Adipose tissue (tissue), 3 donors: Measurements from ENCODE around the gene TNFRSF6B. TPM values are rescaled to one million over a fixed set of nuclear protein-coding genes. Genes with fewer than 3 reads are reported as not detected.
"Not testable (repeated sequence)": the region's sequence is repeated elsewhere in the genome, so short reads cannot be mapped to it uniquely, and the experiment has no call there.

ENCODE experiments used
- H3K27ac ChIP-seq: one replicate; pipeline ENCODE4 v1.5.1; 2013; ENCODE audit warnings: low read depth, low read length
- WGBS, 3 donors: extraction: QIAGEN DNeasy Blood & Tissue Kit; methylation state at CpG; one replicate each; pipeline ENCODE4 v1.1.7; 2013; 5-methylcytosine and 5-hydroxymethylcytosine counted together
- polyA plus RNA-seq, 3 donors: library from polyadenylated mRNA; stranded (reverse); fragments of 200-250 nt; gene quantifications; one replicate each; pipeline ENCODE4 v1.2.3, GENCODE V29; 2013
- donor health status: healthy with polysubstance abuse.
- donor health status: Bipolar disorder and iron deficiency.
- donor health status: healthy.

The TNFRSF6B gene
- polyA plus RNA-seq, 3 donors: 7.4 to 92.8 (median 9.3) TPM

DNA sequence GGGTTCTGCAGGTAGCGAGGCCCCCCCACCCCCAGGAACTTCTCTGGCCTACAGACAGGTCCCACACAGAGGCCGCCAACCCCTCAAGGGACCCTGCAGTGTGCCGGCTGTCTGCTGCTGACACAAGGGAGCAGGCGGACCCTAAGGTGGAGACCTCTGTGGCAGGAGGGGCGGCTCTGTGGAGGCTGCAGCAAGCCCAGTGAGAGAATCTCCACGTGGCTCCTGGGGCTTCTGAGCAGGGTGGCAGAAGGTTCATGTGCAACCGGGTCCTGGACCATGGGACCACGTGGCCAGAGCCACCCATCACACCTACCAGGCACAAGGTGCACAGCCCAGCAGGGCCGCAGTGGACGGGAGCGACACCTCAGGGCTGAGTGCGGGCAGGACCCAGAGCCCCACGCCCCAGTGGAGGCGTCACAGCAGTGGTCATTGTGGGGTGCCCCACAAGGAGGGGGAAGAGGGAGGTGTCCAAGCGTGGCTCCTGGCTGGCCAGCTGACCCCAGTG lies 7.1 kb downstream of the TNFRSF6B start:
- WGBS, 3 donors: 84 to 90% (median 88%) methylated on average over 15 of the region's 15 CpGs
- H3K27ac ChIP-seq: no peak overlapping the region

DNA sequence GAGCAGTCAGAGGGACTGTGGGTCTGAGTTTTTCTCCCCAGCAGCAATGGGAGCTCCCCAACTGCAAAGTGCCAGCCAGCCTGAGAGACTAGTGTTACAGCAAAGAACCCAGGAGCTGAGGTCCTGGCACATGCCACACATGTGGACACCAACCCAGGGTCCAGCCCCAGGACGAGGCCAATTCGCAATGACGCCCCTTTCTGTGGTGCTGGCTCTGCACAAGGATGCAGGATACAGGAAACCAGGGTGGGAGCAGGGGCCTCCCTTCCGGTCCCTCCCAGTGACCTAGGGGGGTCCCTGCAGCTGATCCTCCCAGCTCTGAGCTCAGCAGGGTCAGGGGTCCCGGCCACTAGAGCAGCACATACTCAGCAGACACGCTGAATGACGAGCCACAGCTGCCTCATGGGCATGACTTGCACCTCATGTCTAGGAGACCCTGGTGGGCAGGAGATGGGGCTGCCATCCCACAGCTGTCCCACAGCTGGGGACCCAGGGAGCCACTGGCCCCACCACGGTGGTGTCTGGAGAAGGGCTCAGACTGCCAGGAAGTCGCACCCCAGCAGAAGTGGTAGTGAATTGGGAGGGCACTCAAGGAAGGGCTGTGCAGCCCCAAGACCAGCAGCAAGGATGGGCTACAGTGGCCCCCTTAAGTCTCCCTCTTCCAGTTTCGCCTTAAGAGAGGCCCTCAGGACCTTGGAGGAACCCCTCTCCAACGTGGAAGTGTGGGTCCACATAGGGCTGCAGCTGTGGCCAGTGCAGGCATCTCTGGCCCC lies 7.7 kb downstream of the TNFRSF6B start:
- 81 to 91% (median 87%) methylated on average over 11 of the region's 11 CpGs for WGBS, 3 donors
- H3K27ac ChIP-seq: no peak overlapping the region

DNA sequence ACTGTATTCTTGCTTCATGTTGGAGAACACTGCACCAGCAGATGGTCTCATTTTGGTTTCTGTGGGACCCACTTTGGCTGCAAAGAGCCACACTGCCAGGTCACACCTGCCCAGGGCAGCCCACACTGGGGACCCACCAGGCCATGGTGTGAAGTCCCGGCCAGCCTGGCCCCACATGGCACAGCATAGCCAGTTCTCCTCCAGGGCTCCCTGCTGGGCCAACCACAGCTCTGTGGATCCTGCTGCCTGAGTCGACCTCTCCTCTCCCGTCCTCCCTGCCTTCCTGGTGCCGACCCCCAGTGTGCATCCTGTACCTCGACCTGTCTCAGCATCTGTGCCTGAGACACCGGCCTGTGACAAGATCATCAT lies 8.3 kb downstream of the TNFRSF6B start:
- H3K27ac ChIP-seq: no peak overlapping the region
- 80 to 86% (median 85%) methylated on average over 6 of the region's 6 CpGs for WGBS, 3 donors

DNA sequence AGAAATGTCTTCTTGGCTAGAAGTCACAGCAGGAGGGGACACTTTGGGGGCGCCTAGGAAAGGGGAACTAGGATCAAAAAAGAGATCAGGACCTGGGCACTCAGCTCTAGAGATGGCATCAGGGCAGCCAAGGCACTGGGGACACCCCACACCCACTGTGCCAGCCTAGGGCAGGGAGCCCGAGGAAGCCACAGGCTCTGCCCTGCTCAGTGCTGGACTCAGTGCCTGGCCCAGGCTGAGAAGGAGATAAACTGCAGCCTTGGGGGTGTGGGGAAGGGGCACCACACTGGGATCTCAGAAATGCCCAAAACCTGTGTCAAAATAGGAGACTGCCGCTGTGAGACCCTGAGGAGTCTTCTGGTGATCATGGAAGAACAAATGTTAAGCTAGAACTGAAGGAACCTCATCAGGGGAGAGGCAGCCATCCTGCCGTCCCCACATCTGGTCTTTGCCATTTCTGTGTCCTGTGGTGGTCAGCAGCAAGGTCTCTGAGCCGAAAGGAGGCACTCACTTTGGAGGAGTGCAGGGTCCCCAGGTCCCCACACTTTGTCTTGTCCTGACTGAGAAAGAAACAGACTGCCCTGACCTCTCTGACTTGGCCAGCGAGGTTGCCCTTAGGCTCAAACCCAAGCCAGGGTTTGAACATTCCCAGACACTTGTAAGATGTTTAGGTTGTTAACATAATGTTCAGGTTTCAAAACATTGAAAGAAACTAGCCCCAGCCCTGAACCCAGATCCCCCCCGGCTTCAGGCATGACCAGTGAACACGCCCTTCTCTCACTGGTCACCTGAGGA lies 9.0 kb downstream of the TNFRSF6B start:
- no peak overlapping the region for H3K27ac ChIP-seq
- WGBS, 3 donors: 87 to 91% (median 89%) methylated on average over 8 of the region's 8 CpGs

DNA sequence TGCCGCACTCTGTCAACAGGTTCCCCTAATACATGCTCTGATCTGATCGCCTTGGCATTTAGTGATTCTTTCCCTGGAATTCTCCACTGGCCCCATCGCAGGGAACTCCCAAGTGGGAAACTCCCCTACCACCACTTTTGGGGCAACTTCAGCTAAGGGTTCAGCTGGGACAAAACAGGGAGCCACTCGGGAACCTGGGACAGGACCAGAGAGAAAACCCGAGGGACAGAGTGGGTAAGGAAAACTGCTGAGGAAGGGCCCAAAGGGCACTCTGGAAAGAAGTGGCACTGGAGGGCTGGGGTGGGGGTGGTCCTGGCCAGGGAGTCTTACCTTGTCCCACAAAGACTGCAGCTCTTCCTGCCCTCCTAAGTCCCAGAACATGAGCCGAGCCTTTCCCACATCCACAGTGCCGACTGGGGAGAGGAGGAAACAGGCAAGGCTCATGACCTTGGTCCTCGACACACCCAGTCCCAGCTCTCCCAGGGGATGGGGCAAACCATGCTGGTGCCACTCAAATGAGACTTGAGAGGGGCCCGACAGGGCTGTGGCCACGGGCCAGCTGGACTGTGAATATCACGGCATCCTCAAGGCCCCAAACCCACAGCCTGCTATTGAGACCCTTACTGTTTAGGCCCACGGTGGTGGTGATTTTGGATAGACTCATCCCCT lies 9.7 kb downstream of the TNFRSF6B start:
- WGBS, 3 donors: 74 to 86% (median 77%) methylated on average over 10 to 12 of the region's 12 CpGs
- H3K27ac ChIP-seq: no peak overlapping the region

DNA sequence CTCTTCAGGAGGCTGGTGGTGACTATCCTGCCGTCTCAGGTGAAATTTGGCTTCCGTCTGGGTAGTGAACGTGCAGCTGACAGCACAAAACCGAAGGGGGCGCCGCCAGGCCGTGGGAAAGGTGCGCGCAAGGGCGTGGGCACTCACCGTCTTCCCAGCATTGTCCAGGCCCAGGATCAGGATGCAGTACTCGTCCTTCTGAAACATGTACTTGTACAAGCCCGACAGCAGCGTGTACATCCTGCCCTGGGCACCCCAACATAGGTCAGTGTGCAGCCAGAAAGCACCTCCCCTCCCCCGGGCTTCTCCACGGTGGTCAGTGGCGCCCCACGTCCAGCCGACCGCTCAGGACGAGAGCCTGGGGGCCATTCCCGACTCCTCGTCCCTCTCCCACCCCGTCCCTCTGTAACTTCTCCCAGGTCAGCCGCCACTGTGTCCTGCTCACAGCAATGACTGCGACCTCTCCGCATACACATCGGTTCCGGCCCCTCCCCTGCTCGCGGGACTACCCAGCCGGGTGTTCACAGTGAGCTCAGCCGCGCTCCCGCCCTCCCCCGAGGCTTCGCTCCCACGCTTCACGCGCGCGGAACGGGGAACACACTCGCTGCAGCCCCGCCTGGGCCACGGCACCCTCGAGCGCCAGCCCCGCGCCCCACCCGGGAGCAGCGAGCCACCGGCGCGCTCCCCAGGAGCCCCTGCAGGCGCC lies 10.6 kb downstream of the TNFRSF6B start:
- peak overlapping the region; percentile 11 for H3K27ac ChIP-seq
- WGBS, 3 donors: 1 to 4% (median 3%) methylated on average over 53 to 56 of the region's 56 CpGs

DNA sequence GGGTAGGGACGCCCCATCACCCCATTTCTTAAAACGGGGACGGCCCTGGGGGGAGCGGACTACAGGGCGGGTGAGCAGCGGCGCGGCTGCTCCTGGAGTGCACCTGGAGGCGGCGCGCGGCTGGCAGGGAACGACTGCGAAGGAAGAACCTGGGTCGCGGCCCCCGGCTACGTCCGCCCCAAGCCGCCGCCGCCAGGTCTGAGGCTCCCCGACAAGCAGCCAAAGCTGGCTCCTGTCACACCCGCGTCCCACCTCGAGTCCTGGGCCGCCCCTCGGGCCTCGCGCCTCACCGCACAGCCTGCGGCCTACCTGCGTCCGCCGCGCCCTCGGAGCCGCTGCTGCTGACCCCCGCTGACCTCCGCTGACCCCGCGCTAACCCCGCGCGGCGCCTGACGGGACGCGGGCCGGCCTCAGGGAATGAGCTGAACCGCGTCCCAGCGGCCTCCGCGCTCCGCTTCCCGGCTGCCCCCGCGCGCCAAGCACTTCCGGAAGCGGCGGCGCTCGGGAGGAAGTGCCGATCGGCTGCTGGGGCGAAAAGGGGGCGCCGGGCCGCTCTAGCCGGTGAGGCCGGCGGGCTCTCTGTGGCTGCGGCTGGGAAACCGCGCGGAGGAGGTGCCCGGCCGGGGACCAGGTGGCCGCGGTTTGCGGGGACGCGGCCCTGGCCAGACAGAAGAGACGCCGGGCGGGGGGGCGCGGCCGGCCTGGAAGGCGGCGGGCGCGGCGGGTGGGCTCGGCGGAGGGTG lies 11.3 kb downstream of the TNFRSF6B start, which contains the start of the genes ARFRP1 and ZGPAT:
ARFRP1 (minus strand) TSS at position 419 of the 743 bp plus-strand sequence. CDS start 885 bp downstream, outside the sequence.
ZGPAT (plus strand) TSS at position 482 of the 743 bp plus-strand sequence. CDS start 542 bp downstream, outside the sequence.
- 0% methylated on average over 61 to 98 of the region's 98 CpGs for WGBS, 3 donors
- H3K27ac ChIP-seq: peak within 1 kb of the TSS; percentile 31

DNA sequence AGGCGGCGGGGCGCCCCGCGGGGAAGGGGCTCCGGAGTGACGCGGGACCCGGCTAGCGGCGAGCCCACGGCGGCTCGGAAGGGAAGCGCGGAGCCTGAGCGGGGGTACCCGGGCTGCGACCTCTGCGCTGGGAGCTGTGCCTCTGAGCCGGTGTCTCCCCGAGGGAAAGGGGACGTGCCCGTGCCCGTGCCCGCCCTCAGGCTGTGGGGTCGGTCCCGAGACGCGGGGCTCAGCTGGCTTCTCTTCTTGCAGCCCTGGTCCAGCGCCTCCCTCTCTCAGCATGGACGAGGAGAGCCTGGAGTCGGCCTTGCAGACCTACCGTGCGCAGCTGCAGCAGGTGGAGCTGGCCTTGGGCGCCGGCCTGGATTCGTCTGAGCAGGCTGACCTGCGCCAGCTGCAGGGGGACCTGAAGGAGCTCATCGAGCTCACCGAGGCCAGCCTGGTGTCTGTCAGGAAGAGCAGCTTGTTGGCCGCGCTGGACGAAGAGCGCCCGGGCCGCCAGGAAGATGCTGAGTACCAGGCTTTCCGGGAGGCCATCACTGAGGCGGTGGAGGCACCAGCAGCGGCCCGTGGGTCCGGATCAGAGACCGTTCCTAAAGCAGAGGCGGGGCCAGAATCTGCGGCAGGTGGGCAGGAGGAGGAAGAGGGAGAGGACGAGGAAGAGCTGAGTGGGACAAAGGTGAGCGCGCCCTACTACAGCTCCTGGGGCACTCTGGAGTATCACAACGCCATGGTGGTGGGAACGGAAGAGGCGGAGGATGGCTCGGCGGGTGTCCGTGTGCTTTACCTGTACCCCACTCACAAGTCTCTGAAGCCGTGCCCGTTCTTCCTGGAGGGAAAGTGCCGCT lies 12.1 kb downstream of the TNFRSF6B start:
- 23 to 27% (median 26%) methylated on average over 48 to 67 of the region's 67 CpGs for WGBS, 3 donors
- H3K27ac ChIP-seq: peak overlapping the region; percentile 31

DNA sequence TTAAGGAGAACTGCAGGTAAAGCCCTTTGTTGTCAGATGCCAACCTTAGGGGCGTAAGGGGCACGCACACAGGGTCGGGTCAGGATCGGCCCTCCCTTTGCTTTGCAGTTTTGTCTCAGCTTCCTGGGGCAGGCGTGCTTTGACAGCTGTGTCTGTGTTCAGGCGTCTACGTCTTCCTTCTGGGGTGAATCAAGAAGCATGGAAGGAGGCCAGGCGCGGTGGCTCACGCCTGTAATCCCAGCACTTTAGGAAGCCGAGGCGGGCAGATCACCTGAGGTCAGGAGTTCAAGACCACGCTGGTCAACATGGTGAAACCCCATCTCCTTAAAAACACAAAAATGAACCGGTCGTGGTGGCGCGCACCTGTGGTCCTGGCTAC lies 12.7 kb downstream of the TNFRSF6B start:
- no peak overlapping the region for H3K27ac ChIP-seq
- WGBS, 3 donors: 92% methylated on average over 17 of the region's 17 CpGs

DNA sequence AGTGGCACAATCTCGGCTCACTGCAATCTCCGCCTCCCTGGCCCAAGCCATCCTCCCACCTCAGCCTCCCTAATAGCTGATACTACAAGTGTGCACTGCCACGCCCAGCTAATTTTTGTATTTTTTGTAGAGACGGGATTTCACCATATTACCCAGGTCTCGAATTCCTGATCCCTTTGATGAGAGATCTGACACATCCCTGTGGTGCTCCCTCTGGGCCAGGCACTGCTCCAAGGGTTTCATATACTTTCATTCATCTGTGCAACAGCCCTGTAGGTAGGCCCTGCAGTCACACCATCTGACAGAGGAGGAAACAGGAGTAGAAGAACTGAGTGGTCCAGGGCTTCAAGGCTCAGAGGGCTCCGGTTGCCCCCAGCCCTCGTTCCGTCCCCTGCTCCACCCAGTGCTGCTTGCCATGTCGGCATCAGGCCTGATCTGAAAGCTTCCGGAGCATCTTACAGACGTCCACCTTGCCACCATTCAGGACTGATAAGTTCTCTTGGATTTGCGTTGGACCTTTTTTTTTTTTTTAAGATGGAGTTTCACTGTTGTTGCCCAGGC lies 14.7 kb downstream of the TNFRSF6B start:
- no peak overlapping the region for H3K27ac ChIP-seq
- WGBS, 3 donors: 80 to 84% (median 84%) methylated on average over 12 of the region's 12 CpGs

DNA sequence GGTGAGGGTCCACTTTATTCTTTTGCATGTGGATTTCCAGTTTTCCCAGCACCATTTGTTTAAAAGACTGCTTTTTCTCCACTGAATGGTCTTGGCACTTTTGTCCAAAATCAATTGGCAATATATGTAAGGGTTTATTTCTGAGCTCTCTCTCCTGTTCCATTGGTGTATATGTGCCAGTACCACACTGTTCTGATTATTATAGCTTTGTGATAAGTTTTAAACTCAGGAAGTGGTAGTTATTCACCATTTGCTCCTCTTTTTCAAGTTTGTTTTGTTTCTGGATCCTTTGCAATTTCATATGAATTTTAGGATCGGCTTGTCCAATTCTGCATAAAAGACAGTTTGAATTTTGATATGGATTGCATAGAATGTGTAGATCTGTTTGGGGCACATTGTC lies 15.7 kb downstream of the TNFRSF6B start:
- 100% methylated on average over 1 of the region's 1 CpG for WGBS, 3 donors
- no peak overlapping the region for H3K27ac ChIP-seq

DNA sequence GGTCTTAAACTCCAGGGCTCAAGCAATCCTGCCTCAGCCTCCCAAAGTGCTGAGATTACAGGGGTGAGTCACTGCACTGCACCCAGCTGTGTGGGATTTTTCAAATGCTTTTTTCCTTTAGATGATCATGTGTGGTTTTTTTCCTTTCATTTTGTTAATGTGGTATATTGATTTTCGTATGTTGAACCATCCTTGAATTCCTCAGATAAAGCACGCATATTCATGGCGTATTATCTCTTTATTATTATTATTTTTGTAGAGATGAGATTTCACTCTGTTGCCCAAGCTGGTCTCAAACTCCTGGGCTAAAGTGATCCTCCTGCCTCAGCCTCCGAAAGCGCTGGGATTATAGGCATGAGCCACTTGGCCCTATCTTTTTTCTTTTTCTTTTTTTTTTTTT lies 18.4 kb downstream of the TNFRSF6B start:
- no peak overlapping the region for H3K27ac ChIP-seq
- 96 to 99% (median 98%) methylated on average over 5 of the region's 5 CpGs for WGBS, 3 donors

DNA sequence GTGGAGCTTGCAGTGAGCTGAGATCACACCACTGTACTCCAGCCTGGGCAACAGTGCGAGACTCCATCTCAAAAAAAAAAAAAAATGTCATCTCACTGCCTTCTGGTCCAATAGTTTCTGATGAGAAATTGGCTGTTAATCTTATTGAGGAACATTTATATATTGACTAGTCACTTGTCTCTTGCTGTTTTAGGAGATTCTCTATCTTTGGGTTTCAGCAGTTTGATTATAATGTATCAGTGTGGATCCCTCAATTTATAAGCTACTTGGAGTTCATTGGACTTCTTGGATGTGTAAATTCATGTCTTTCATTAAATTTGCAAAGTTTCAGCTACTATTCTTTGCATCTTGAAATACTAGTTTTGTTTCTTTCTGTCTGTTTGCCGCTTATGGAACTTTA lies 22.5 kb downstream of the TNFRSF6B start:
- no peak overlapping the region for H3K27ac ChIP-seq
- 90 to 100% (median 99%) methylated on average over 2 of the region's 2 CpGs for WGBS, 3 donors

DNA sequence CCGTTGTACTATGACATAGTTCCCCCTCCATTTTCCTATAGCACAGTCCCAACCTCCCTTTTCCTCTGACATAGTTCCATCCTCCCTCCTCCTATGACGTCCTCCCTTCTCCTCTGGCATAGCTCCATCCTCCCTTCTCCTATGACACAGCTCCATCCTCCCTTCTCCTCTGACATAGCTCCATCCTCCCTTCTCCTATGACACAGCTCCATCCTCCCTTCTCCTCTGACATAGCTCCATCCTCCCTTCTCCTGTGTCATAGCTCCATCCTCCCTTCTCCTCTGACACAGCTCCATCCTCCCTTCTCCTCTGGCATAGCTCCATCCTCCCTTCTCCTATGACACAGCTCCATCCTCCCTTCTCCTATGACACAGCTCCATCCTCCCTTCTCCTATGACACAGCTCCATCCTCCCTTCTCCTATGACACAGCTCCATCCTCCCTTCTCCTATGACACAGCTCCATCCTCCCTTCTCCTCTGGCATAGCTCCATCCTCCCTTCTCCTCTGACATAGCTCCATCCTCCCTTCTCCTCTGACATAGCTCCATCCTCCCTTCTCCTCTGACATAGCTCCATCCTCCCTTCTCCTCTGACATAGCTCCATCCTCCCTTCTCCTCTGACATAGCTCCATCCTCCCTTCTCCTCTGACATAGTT lies 26.6 kb downstream of the TNFRSF6B start:
- 72 to 90% (median 80%) methylated on average over 2 of the region's 2 CpGs for WGBS, 3 donors
- not testable (repeated sequence) for H3K27ac ChIP-seq

DNA sequence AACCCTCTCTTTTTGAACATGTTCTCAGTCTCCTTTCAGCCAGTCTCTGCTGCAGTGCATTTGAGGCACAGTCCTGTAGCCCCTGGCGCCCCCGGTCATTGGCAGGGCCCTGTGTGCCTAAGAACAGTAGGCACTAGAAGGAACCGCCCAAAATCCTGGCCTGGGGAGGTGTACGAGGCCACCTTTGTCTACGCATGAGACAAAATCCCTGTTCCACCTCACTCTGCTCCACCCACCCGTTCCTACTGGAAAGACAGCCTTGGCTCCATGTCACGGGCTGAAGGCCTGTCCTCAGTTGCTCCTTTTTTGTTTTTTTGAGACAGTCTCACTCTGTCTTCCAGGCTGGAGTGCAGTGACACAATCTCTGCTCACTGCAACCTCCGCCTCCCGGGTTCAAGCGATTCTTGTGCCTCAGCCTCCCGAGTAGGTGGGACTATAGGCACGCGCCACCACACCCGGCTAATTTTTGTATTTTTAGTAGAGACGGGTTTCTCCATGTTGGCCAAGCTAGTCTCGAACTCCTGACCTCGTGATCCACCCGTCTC lies 33.8 kb downstream of the TNFRSF6B start:
- WGBS, 3 donors: 80 to 96% (median 82%) methylated on average over 18 of the region's 18 CpGs

DNA sequence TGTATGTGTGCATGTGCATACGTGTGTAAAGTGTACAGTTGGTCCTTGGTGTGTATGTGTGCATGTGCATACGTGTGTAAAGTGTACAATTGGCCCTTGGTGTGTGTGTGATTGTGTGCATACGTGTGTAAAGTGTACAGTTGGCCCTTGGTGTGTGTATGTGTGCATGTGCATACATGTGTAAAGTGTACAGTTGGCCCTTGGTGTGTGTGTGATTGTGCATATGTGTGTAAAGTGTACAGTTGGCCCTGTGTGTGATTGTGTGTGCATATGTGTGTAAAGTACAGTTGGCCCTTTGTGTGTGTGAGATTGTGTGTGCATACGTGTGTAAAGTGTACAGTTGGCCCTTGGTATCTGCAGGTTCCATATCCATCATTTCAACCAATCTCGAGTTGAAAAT lies 35.0 kb downstream of the TNFRSF6B start:
- WGBS, 3 donors: 64 to 86% (median 80%) methylated on average over 4 to 5 of the region's 5 CpGs
- H3K27ac ChIP-seq: no peak overlapping the region

More for the DNA sequence above, 33.8 kb downstream of the TNFRSF6B start:
- not testable (repeated sequence) for H3K27ac ChIP-seq
